CD4-positive, alpha-beta T cell treated with Interleukin-4 for 1 hour (primary cell): Measurements from ENCODE around the gene KRT2.
A peak's percentile ranks its signal among the peaks of the same experiment; 100 is the strongest.

Source experiments
- DNase-seq, 2 donors: peaks; one replicate each; pipeline ENCODE4 v3.0.0-alpha.2; 2020 to 2022

The KRT2 gene

GRCh38 chr12:52662093-52662917 is 10.3 kb upstream of the KRT2 start:
- DNase-seq, result no peak

- DNase-seq, result no peak
These were observed 9.7 kb upstream of the KRT2 start for GRCh38 chr12:52661668-52662067.

GRCh38 chr12:52660934-52661499 is 9.0 kb upstream of the KRT2 start:
- DNase-seq, result no peak

- DNase-seq, result no peak
These were observed 7.9 kb upstream of the KRT2 start for GRCh38 chr12:52659951-52660350.

- no peak for DNase-seq
These were observed 7.4 kb upstream of the KRT2 start for GRCh38 chr12:52659395-52659794.

- DNase-seq, result no peak
These were observed 6.2 kb upstream of the KRT2 start for GRCh38 chr12:52658196-52658595.

- no peak for DNase-seq
These were observed 5.4 kb upstream of the KRT2 start for GRCh38 chr12:52657250-52657902.

- no peak for DNase-seq
These were observed 4.6 kb upstream of the KRT2 start for GRCh38 chr12:52656616-52657015.

DNA sequence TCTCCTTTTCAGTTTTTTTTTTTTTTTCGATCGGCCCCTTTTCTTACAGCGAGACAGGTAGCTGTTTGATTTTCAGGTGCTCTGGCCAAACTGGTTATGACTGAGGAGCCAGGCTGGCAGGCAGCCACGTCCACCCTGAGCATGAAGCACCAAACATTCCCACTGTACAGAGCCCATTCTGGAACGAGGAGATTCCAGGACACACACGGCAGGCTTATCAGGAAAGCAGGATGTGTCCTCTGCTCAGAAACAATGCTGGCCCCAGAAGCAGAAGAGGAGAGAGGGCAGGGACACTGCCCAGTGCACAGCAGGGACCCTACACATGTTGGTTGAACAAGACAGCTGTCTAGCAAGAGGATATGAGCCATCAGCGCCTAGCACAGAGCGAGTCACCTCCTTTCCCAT is 3.7 kb upstream of the KRT2 start:
- DNase-seq, result no peak

- DNase-seq, result no peak
These were observed 3.2 kb upstream of the KRT2 start for GRCh38 chr12:52655251-52655650.

- no peak for DNase-seq
These were observed 1.4 kb downstream of the KRT2 start for GRCh38 chr12:52650520-52651081.

- DNase-seq, result no peak
These were observed 2.9 kb downstream of the KRT2 start for GRCh38 chr12:52649066-52649465.

- DNase-seq, result no peak
These were observed 3.9 kb downstream of the KRT2 start for GRCh38 chr12:52648012-52648550.

DNA sequence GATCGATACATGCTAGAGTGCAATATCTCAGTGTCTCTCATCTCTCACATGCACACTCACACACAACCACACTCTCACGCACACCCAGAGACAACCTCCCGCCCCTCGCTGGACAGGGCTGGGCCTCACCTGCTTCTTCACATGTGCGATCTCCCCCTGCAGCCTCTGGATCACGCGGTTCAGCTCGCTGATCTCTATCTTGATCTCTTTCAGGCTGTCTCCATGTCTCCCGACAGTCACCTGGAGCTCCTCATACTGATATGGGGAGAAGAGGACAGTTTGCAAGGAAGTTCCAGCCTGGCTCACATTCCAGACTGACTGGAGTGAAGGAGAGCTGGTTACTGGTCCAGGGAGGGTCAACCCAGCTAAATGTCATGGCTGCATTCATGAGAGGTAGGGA is 4.4 kb downstream of the KRT2 start:
- no peak for DNase-seq

DNA sequence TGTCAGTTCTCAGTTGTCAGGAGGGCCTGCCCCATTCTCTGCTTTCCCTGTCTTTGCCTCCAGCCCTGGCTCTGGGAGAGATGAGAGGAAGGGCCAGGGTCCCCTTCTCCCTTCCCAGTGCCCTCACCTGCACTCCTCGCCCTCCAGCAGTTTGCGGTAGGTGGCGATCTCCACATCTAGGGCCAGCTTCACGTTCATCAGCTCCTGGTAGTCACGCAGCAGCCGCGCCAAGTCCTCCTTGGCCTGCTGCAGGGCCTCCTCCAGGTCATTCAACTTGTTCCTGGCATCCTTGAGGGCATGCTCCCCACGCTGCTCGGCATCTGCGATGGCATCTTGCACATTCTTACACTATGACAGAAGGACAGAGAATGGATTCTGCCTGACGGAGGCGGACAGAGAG is 5.4 kb downstream of the KRT2 start:
- no peak for DNase-seq

DNA sequence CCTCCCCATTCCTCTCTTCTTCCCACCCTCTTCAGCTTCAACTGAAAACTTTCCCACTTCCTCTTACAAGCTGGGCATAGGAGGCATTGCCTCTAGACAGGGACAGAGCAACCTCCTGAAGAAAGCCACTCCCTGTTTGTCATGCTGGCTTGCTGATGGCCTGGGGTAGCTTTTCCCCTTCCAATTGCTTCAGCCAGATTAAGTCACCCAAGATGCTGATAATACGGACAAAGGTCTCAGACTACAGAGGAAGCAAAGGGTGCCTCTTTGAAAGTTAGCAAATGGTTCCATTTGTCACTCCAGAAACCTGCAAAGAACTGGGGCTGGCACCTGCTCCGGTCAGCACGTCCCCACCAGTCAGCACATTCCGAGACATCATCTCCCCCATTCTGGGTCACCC is 6.0 kb downstream of the KRT2 start:
- DNase-seq, result no peak

- DNase-seq, result peak; percentile 58 to 60
These were observed 6.8 kb downstream of the KRT2 start for GRCh38 chr12:52645120-52645761.

GRCh38 chr12:52644078-52644415 is 8.0 kb downstream of the KRT2 start:
- no peak for DNase-seq

- no peak for DNase-seq
These were observed 8.6 kb downstream of the KRT2 start for GRCh38 chr12:52643233-52644077.

DNA sequence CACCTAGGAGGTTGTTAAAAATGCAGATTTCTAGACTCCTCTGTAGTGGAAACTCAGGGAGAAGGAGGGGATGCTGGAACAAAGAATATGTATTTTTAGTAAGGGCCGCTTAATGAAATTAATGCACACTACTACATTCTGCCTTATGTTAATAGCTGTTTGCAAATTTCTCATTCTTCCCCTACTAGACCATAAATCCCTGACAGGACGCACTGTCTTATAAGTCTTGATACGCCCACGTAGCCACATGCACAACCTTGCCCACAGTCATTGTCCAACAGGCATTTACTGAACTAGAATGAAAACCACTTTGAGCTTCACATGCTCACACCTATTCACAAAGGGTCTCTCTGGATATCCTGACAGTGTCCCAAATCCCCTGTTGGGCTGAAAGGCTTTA is 10.5 kb downstream of the KRT2 start:
- no peak for DNase-seq

DNA sequence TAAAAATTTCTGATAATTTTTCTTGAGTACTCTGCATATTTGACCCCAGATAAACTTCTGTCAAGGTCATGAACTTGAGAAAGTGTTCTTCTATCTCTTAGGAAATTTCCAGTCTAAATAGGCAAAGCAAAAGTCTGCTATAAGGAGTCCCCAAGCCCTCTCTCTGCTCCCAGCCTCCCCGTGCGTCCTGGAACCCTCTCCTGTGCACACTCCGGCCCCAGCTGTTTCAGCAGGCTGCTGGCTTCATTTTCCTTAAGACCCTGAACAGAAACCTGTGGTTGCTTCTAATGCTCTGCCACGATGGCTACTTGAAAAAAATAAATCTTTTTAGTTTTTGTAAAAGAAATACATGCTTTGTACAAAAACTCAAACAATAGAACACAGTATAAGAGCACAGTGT is 14.7 kb downstream of the KRT2 start:
- DNase-seq, result no peak

GRCh38 chr12:52636592-52637258 is 15.3 kb downstream of the KRT2 start:
- no peak for DNase-seq
